CD4-positive, alpha-beta T cell treated with Interleukin-17A for 1 hour (primary cell): ENCODE data around the gene FCAMR.

Source experiments
- DNase-seq: peaks from one replicate; pipeline ENCODE4 v3.0.0-alpha.2; 2020

FCAMR gene

DNA sequence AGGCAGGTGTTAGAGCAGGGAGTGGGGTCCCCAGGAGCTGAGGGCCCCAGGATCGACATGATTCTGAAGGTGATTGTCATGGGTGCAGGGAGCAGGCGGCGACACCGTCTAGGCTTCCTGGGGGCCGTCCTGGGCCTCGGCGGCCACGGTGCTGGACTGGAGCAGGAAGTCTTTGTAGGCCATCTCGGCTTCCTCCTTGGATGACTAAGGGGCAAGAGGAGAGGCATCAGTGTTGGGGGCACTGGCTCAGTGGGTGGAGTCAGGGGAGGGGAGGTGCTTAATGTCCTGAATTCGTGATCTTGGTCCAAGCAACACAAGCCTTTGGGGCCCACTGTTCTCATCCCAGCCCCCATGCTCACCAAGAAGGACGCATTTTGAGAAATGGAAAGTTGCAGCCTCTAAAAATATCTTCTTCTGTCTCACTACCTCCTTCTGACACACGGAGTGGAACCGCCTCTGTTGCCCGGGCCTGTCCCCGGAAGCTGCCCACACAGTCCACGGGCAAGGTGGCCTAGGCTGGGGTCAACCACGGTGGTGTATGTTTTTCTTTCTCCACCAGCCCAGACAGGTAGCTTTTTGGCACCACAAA lies 40.0 kb downstream of the FCAMR start:
- DNase-seq: peak; percentile 43

DNA sequence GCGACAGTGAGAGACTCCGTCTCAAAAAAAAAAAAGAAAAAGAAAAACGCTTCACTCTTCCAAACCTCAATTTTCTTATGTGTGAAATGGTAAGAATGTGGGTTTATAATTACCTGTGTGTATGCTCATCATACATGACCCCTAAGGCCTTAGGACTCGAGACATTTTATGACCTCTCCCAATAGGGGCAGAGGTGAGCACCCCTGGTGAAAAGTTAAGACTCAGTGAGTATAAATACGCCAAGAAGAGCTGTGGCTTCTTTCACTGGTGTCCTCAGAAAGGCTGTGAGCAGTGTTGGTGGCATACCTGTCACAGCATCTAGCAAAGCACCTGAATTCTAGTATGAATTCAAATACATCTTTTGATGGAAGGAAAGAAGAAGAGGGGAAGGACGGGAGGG lies 40.7 kb downstream of the FCAMR start:
- no peak for DNase-seq

GRCh38 chr1:206926286-206926685 lies 44.0 kb downstream of the FCAMR start:
- DNase-seq: no peak

DNA sequence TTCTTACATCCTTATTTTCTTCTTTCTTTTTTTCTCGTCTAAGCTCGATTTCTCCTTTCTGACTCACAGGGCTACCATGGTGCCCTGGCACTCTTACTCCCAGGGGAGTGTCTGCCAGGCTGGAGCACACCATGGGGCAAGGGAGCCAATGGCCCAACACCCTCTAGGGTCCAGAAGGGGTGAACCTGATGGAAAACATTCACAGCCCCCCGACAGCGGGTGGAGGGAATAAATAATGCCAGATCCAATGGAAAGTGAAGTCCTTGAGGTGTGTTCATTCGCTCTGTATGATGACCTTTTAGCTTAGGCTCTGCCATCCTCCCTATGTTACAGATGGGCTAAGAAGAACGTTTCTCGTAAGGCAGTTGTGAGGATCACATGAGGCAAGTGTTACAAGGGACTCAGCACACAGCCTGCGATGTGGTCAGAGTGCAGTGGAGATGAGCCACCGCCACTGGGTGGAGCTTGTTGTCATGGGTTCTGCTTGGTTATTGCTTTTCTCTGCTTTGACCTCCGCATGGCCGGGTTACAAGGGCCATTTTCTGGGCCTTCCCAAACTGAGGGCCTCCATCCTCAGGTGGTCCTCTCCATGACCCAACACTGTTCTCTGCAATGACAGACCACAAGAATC lies 45.0 kb downstream of the FCAMR start:
- DNase-seq: peak; percentile 80

GRCh38 chr1:206924592-206925105 lies 45.6 kb downstream of the FCAMR start:
- DNase-seq: peak; percentile 55

DNA sequence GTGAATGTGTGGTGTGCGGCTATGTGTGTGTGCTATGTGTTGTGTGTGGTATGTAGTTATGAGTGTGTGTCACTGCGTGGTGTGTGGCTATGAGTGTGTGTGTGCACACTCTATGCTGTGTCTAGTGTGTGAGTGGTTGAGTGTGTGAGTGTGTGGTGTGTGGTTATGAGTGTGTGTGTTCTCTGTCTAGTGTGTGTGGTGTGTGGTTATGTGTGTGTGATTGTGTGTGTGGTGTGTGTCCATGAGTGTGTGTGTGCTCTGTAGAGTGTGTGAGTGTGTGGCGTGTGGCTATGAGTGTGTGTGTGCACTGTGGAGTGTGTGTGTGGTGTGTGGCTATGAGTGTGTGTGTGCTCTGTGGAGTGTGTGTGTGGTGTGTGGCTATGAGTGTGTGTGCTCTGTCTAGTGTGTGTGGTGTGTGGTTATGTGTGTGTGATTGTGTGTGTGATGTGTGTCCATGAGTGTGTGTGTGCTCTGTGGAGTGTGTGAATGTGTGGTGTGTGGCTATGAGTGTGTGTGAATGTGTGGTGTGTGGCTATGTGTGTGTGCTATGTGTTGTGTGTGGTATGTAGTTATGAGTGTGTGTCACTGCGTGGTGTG lies 46.2 kb downstream of the FCAMR start:
- peak; percentile 39 for DNase-seq

DNA sequence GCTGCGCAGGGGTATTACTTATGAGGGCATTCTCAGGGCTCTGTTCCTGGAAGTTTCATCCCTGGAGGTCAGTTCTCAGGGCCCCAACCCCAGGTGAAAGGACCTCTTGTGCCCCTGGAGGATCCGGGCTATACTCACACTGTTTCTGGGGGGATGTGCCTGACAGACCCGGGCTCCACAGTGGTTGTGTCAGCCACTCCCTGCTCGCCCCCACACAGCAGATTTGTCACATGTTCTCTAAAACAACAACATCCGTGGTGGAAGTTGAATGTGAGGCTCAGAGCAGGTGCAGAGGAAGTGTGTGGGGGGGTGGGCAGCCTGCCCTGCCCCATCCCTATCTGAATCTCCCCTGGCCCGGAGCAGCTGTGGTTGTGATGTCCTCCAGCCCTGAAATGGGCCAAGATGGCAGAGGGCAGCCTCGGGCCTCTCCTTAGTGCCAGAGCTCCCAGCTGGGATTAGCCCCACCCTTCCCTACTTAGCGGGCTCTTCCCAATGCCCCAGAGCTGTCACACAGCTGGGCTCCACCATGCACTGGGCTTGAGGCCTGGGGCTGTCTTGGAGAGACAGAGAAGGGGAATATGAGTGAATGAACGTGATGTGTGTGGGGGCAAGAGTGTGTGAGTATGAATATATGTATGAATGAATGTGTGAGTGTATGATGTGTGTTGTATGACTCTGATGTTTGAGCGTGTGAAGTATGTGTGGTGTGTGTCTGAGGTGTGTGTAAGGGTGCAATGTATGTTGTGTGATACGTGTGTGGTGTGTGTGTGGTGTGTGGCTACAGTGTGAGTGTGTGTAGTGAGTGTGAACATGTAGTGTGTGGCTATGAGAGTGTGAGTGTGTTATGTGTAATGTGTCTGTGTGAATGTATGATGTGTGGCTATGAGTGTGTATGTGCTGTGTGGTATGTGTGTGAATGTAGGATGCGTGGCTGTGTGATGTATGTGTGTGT lies 47.0 kb downstream of the FCAMR start:
- peak; percentile 84 for DNase-seq

DNA sequence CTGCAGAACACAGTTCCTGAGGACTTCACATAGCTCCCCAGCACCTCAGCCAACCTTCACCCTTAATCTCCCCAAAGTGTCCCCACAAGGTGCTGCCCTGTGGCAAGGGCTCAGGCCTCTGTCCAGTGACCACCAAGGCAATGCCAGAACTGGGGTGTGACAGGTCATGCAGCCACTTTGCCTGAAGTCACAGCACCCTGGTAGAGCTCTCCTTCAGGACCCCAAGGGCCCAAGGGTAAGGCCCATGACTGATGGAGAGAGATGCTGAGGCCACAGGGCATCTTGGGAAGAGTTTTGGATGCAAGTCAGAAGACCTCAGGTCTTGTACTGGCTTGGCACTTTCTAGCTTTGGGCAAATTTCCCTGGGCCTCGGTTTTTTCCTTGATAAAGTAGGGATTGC lies 47.7 kb downstream of the FCAMR start:
- no peak for DNase-seq

GRCh38 chr1:206921772-206922265 lies 48.4 kb downstream of the FCAMR start, which contains the start of gene FCMR:
FCMR (minus strand) TSS chr1:206921941; CDS start chr1:206921854, 87 bp downstream.
- DNase-seq: peak; percentile 79

- DNase-seq: no peak
Observed at GRCh38 chr1:206918076-206918475, 52.2 kb downstream of the FCAMR start.

DNA sequence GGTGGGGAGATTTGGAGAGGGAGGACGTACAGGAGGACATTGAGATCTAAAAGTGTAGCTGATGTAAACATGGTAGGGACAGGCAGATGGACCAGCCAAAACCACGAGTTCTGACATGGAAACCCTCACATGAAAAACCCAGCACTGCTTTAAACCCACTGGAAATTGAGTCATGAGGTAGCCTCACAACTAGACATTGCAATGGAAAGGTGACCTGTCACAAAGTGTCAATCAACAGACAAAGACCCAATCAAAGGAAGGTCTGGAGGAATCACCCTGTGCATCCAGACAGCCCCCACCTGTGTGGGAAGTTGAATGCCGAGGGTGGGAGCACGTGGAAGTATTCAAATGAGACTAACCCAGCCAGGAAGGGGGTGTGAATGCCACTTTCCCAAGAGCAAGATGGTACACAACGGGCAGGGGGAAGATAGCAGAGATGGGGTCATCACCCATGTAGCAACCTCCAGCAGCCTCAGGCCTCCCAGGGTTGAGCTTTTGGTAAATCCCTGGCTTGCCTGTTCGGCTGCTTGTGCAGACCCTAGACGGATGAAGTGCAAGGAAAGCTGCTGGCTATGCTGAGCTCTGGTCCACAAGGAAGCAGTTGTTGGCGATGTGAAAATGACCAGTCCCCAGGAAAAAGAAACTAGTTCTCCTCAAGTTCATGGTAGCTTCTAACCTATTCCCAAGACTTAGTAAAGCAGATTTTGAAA lies 54.1 kb downstream of the FCAMR start:
- no peak for DNase-seq

- DNase-seq: no peak
Observed at GRCh38 chr1:206915030-206915735, 55.1 kb downstream of the FCAMR start.

DNA sequence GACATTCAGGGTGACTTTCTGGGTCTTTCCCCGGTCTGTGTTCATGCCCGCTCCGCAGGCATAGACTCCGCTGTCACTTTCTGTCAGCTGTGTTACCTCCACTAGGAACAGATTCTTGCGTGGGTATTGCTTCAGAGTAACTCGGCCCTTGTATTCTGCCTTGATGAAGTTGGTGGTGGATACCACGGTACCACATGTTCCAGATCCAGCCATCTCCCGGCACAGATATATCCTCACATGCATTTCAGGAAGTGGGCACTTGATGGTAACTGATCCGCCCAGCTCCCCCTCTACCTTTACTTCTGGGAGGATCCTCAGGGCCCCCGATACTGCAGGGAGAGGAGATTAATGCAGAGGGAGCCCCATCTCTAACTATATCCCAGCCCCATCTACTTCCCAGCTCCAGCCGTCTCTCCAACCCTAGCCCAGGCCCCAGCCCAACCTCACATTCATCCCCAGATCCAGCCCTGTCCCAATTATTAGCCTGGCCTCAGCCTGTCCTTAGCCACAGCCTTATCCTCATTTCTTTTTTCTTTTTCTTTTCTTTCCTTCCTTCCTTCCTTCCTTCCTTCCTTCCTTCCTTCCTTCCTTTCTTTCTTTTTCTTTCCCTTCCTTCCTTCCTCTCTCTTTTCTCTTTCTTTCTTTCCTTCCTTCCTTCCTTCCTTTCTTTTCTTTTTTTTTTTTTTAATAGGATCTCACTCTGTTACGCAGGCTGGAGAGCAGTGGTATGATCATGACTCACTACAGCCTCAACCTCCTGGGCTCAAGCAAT lies 56.3 kb downstream of the FCAMR start:
- no peak for DNase-seq

DNA sequence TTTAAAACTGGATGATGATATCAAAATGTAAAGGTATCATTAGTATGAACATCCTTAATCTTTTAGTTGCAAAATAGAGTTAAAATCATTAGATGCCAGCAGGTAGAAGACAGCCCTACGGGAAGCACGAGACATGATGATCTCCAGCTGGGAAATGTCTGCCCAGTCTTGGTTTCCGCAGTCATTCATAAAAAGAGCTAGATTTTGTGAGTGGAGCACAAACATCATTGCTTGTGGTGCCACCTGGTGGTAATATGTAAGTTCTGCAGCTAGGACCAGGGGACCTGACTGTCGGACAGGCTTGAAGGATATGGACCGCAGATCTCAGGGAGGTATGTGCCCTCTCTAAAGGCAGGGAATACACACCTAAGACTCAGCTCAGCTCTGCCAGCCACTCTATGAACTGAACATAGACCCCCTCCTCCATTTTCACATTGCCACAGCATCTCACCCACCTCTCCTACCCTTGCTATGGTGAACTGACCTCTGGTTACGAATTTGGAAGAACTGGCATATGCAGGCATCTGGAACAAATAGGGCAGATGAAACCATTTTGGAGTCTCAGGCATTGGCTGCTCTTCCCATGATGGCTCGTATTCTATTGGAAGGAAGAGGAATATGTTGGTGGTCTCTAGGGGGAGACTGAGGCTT lies 57.7 kb downstream of the FCAMR start:
- DNase-seq: peak; percentile 81

DNA sequence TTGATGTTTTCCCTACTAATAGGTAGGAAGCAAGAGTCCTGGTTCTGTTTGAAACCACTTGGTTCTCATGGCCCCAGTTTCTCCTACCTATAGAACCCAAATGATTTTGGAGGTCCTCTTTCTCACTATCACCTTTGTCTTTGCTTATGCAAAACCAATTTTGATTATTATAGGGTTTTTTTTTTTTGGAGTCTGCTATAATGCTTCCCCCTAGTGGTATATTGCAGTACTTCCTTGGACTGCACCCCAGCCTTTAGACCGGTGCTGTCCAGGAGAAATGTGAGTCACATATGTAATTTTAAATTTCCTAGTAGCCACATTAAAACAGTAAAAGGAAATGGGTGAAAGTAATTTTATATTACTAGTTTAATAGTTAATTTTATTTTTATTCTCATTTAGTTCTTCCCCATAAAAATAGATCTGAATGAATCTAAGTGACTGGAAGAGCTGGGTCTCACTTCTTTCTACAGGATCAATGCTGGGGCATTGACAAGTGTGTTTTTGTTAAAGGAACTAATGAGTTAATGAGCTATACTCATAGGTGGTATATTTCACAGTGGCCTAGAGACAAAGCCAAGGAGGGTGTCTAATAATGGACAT lies 59.1 kb downstream of the FCAMR start:
- peak; percentile 69 for DNase-seq

GRCh38 chr1:206909883-206910318 lies 60.4 kb downstream of the FCAMR start:
- DNase-seq: no peak

DNA sequence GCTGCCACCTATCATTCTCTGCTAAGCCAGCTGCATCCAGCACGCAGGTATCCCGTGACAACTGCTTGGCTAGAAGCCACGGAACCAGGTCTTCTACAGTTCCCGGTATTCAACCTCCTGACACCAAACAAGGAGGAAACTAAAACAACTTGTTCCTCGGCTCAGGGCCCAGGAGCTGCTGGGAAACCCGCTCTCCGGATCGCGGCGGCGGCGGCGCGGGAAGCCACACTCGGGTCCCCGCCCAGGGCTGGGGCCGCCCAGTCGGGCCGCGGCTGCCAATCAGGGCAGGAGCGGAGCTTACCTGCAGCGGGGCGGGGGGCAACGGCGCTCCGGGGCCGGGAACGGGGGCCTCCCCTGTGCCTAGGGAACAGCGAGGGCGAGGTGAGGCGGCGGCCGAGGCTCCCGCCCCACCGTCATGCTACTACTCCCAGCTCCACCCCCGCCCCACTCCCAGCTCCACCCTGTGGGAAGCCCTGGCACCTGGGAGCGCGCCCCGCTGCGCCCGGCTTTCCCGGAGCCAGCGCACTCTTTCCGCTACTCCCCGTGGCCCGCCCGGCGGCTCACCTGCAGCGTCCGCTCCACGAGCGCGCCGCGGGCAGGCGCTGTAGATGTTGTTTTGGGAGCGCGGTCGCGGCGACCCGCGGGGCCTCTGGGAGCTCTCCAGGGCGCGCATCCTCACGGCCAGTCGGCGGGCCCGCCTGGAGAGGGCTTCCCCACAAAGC lies 60.9 kb downstream of the FCAMR start:
- peak; percentile 46 for DNase-seq

- no peak for DNase-seq
Observed at GRCh38 chr1:206908038-206908437, 62.2 kb downstream of the FCAMR start.
